Measurements from ENCODE around the gene IGF2BP3. TPM values are rescaled to one million over a fixed set of nuclear protein-coding genes. Genes with fewer than 3 reads are reported as not detected.

Gene IGF2BP3
- total and polyA plus RNA-seq, 10 of the 15 experiments (the other 5 are each of a cell fraction or from before 2014, with no cell fraction given) = 4.6 to 61.2 (median 36.9) TPM

DNA sequence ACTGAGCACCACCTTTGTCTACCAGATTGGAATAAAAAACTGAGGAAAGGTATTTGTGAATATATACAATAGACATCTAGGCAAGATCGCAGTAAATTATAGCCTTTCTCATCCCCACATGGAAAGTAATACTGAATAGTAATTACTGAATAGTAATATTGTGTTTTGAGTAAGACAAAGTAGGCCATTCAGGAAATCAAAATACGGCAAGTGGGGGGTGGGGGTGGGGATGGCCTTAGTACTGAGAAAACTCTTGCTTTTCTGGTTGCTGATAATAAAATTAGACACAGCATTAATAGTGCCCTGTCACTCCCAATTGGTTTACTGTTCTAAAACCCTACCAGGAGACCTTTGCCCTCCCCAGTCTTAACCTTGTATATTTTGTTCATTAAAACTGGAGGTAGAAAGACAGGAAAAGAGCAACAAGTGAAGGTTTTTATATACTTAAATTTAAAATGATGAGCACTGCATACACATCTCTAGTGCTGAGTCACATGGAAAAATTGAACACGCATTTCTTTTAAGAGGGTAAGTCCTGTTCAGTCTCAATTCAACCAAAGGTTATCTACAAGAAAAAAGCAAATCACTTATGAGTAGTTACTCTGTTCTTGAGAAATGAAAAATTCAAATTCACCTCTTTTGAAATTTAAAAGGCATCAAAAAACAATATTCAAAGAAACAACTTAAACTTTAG lies 65.6 kb downstream of the IGF2BP3 start:
- Histone ChIP-seq H3K4me3 (no peak overlapping the region), H3K9ac (ENCODE audit: control insufficient read depth, insufficient read depth, low read length) (no peak overlapping the region), H3K79me2 (ENCODE audit: control insufficient read depth, insufficient read depth, low read length) (peaks cover 8% of the 10 kb centered on the region), H3K4me1 (ENCODE audit: control insufficient read depth, insufficient read depth, low read length) (no peaks in the 10 kb centered on the region), H3K36me3 (ENCODE audit: control insufficient read depth in 2 of 2, insufficient read depth in 2 of 2, low read length in 1 of 2) (peaks cover 5 to 15% of the 10 kb centered on the region in 2 experiments), H4K20me1 (ENCODE audit: control insufficient read depth, insufficient read depth) (no peaks in the 10 kb centered on the region), H3K27ac (ENCODE audit: control insufficient read depth, insufficient read depth) (no peak overlapping the region), H3K9me3 (replicated peaks; ENCODE audit: control insufficient read depth, insufficient read depth, low read length) (peaks cover 5% of the 10 kb centered on the region), H2AFZ (ENCODE audit: control insufficient read depth, low read depth, low read length) (no peak overlapping the region), H3K4me2 (ENCODE audit: control insufficient read depth, insufficient read depth) (no peak overlapping the region), H3K27me3 (replicated peaks in 1 of 2; ENCODE audit: control insufficient read depth in 2 of 2, insufficient read depth in 2 of 2, low read length in 1 of 2) (no peaks in the 10 kb centered on the region)
- 65% methylated on average over 3 of the region's 3 CpGs for WGBS (ENCODE audit: insufficient coverage, insufficient replicate concordance, low lambda C conversion rate, missing lambda C conversion rate)
- FAIRE-seq (no peak), DNase-seq (ENCODE audit: low read depth, low spot score) (no peak), ATAC-seq (no peak)
- BruUV-seq (replicated peaks) = no TSS peak
- ChIA-PET RAD21 (ENCODE audit: unreplicated experiment) (no interaction called here), POLR2A (no interaction called here), CTCF (interaction anchor here (0.6 kb wide), 1 partner anchor 311 kb away, joined by 3 read pairs; no protein-coding TSS in a partner anchor), SMC1A (ENCODE audit: uncharacterized antibody, unreplicated experiment) (interaction anchor here (0.6 to 2.5 kb wide), 5 partner anchors 13 to 96 kb away, joined by 3 to 5 read pairs (median 3); no protein-coding TSS in a partner anchor)
- intact Hi-C loops (cut with micrococcal nuclease; ENCODE audit: unreplicated experiment) (no loop called here), in situ Hi-C loops (cut with MboI) (no loop called here)
- TF ChIP-seq ZNF24 (IDR thresholded peaks at IDR 0.05) (no peak), MTA3 (IDR thresholded peaks at IDR 0.05; ENCODE audit: borderline replicate concordance, low read length) (no peak), SP1 (IDR thresholded peaks at IDR 0.05; ENCODE audit: low read depth, low read length) (no peak), IKZF2 (IDR thresholded peaks at IDR 0.05) (no peak), EED (IDR thresholded peaks at IDR 0.05; ENCODE audit: low read depth) (no peak), SIX5 (IDR thresholded peaks at IDR 0.05; ENCODE audit: low read depth, low read length, severe bottlenecking) (no peak), ZNF274 (IDR thresholded peaks at IDR 0.05; ENCODE audit: insufficient read depth, insufficient read length) (no peak), ASH2L (IDR thresholded peaks at IDR 0.05; ENCODE audit: borderline replicate concordance, low read depth) (no peak)
- TF ChIP-seq, protein P1, sequence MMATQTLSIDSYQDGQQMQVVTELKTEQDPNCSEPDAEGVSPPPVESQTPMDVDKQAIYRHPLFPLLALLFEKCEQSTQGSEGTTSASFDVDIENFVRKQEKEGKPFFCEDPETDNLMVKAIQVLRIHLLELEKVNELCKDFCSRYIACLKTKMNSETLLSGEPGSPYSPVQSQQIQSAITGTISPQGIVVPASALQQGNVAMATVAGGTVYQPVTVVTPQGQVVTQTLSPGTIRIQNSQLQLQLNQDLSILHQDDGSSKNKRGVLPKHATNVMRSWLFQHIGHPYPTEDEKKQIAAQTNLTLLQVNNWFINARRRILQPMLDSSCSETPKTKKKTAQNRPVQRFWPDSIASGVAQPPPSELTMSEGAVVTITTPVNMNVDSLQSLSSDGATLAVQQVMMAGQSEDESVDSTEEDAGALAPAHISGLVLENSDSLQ (IDR thresholded peaks at IDR 0.05) = no peak
- TF ChIP-seq, protein P2, sequence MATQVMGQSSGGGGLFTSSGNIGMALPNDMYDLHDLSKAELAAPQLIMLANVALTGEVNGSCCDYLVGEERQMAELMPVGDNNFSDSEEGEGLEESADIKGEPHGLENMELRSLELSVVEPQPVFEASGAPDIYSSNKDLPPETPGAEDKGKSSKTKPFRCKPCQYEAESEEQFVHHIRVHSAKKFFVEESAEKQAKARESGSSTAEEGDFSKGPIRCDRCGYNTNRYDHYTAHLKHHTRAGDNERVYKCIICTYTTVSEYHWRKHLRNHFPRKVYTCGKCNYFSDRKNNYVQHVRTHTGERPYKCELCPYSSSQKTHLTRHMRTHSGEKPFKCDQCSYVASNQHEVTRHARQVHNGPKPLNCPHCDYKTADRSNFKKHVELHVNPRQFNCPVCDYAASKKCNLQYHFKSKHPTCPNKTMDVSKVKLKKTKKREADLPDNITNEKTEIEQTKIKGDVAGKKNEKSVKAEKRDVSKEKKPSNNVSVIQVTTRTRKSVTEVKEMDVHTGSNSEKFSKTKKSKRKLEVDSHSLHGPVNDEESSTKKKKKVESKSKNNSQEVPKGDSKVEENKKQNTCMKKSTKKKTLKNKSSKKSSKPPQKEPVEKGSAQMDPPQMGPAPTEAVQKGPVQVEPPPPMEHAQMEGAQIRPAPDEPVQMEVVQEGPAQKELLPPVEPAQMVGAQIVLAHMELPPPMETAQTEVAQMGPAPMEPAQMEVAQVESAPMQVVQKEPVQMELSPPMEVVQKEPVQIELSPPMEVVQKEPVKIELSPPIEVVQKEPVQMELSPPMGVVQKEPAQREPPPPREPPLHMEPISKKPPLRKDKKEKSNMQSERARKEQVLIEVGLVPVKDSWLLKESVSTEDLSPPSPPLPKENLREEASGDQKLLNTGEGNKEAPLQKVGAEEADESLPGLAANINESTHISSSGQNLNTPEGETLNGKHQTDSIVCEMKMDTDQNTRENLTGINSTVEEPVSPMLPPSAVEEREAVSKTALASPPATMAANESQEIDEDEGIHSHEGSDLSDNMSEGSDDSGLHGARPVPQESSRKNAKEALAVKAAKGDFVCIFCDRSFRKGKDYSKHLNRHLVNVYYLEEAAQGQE (IDR thresholded peaks at IDR 0.05; ENCODE audit: low read depth, low read length) = no peak
- TF ChIP-seq, protein P3, sequence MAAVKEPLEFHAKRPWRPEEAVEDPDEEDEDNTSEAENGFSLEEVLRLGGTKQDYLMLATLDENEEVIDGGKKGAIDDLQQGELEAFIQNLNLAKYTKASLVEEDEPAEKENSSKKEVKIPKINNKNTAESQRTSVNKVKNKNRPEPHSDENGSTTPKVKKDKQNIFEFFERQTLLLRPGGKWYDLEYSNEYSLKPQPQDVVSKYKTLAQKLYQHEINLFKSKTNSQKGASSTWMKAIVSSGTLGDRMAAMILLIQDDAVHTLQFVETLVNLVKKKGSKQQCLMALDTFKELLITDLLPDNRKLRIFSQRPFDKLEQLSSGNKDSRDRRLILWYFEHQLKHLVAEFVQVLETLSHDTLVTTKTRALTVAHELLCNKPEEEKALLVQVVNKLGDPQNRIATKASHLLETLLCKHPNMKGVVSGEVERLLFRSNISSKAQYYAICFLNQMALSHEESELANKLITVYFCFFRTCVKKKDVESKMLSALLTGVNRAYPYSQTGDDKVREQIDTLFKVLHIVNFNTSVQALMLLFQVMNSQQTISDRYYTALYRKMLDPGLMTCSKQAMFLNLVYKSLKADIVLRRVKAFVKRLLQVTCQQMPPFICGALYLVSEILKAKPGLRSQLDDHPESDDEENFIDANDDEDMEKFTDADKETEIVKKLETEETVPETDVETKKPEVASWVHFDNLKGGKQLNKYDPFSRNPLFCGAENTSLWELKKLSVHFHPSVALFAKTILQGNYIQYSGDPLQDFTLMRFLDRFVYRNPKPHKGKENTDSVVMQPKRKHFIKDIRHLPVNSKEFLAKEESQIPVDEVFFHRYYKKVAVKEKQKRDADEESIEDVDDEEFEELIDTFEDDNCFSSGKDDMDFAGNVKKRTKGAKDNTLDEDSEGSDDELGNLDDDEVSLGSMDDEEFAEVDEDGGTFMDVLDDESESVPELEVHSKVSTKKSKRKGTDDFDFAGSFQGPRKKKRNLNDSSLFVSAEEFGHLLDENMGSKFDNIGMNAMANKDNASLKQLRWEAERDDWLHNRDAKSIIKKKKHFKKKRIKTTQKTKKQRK (IDR thresholded peaks at IDR 0.05; ENCODE audit: low read depth, low read length) = no peak
- TF ChIP-seq, protein P4, sequence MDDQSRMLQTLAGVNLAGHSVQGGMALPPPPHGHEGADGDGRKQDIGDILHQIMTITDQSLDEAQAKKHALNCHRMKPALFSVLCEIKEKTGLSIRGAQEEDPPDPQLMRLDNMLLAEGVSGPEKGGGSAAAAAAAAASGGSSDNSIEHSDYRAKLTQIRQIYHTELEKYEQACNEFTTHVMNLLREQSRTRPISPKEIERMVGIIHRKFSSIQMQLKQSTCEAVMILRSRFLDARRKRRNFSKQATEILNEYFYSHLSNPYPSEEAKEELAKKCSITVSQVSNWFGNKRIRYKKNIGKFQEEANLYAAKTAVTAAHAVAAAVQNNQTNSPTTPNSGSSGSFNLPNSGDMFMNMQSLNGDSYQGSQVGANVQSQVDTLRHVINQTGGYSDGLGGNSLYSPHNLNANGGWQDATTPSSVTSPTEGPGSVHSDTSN (IDR thresholded peaks at IDR 0.05; ENCODE audit: insufficient replicate concordance, low read depth, low read length) = no peak
- TF ChIP-seq, protein P5, sequence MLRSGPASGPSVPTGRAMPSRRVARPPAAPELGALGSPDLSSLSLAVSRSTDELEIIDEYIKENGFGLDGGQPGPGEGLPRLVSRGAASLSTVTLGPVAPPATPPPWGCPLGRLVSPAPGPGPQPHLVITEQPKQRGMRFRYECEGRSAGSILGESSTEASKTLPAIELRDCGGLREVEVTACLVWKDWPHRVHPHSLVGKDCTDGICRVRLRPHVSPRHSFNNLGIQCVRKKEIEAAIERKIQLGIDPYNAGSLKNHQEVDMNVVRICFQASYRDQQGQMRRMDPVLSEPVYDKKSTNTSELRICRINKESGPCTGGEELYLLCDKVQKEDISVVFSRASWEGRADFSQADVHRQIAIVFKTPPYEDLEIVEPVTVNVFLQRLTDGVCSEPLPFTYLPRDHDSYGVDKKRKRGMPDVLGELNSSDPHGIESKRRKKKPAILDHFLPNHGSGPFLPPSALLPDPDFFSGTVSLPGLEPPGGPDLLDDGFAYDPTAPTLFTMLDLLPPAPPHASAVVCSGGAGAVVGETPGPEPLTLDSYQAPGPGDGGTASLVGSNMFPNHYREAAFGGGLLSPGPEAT (IDR thresholded peaks at IDR 0.05; ENCODE audit: low read depth) = no peak

Measured in GM12878 (cell line).